Activated naive CD4-positive, alpha-beta T cell treated with anti-CD3 and anti-CD28 coated beads, Interleukin-2, amount 50 U/mL, for 24 hours (primary cell): Measurements from ENCODE around the gene SFI1.

ENCODE experiments used
- H3K27ac Mint-ChIP-seq: one replicate; pipeline ENCODE4 v1.8.0; 2021; ENCODE audit warnings: mild to moderate bottlenecking, mixed read lengths
- H3K27me3 Mint-ChIP-seq: one replicate; pipeline ENCODE4 v1.8.0; 2021; ENCODE audit warnings: mixed read lengths
- H3K36me3 Mint-ChIP-seq: one replicate; pipeline ENCODE4 v1.8.0; 2021; ENCODE audit warnings: mixed read lengths
- H3K4me1 Mint-ChIP-seq: one replicate; pipeline ENCODE4 v1.8.0; 2021; ENCODE audit warnings: mixed read lengths
- H3K4me3 Mint-ChIP-seq: one replicate; pipeline ENCODE4 v1.8.0; 2021; ENCODE audit warnings: mild to moderate bottlenecking, mixed read lengths
- H3K9me3 Mint-ChIP-seq: one replicate; pipeline ENCODE4 v1.8.0; 2021; ENCODE audit warnings: mixed read lengths

SFI1 gene

GRCh38 chr22:31623592-31624304 is 127.4 kb downstream of the SFI1 start:
- Mint-ChIP-seq H3K27me3 (no peaks in the 10 kb centered on the region), H3K4me3 (no peak overlapping the region), H3K27ac (no peak overlapping the region), H3K36me3 (peaks cover 3% of the 10 kb centered on the region), H3K9me3 (no peaks in the 10 kb centered on the region), H3K4me1 (peaks cover 27% of the 10 kb centered on the region)

GRCh38 chr22:31625257-31625640 is 128.9 kb downstream of the SFI1 start:
- peaks cover 36% of the 10 kb centered on the region for H3K4me1 Mint-ChIP-seq
- no peak overlapping the region for H3K4me3 Mint-ChIP-seq
- H3K36me3 Mint-ChIP-seq, result no peaks in the 10 kb centered on the region
- no peaks in the 10 kb centered on the region for H3K9me3 Mint-ChIP-seq
- H3K27ac Mint-ChIP-seq, result no peak overlapping the region
- H3K27me3 Mint-ChIP-seq, result no peaks in the 10 kb centered on the region

- Mint-ChIP-seq H3K27me3 (no peaks in the 10 kb centered on the region), H3K4me3 (no peak overlapping the region), H3K27ac (peak overlapping the region; percentile 70), H3K9me3 (no peaks in the 10 kb centered on the region), H3K36me3 (no peaks in the 10 kb centered on the region), H3K4me1 (peaks cover 36% of the 10 kb centered on the region)
These were observed 129.5 kb downstream of the SFI1 start for GRCh38 chr22:31625661-31626426.

- H3K4me1 Mint-ChIP-seq, result peaks cover 42% of the 10 kb centered on the region
- no peaks in the 10 kb centered on the region for H3K36me3 Mint-ChIP-seq
- no peaks in the 10 kb centered on the region for H3K9me3 Mint-ChIP-seq
- no peak overlapping the region for H3K4me3 Mint-ChIP-seq
- H3K27ac Mint-ChIP-seq, result peak overlapping the region; percentile 81
- H3K27me3 Mint-ChIP-seq, result no peaks in the 10 kb centered on the region
These were observed 130.3 kb downstream of the SFI1 start for GRCh38 chr22:31626427-31627150.

- H3K4me3 Mint-ChIP-seq, result peak overlapping the region; percentile 11
These were observed 130.9 kb downstream of the SFI1 start for GRCh38 chr22:31627223-31627731.

GRCh38 chr22:31628362-31628761 is 132.0 kb downstream of the SFI1 start:
- Mint-ChIP-seq H3K9me3 (no peaks in the 10 kb centered on the region), H3K36me3 (no peaks in the 10 kb centered on the region), H3K4me3 (peak overlapping the region; percentile 89), H3K4me1 (peaks cover 46% of the 10 kb centered on the region), H3K27me3 (no peaks in the 10 kb centered on the region), H3K27ac (peak overlapping the region; percentile 93)

More at GRCh38 chr22:31627223-31627731, 130.9 kb downstream of the SFI1 start:
- Mint-ChIP-seq H3K36me3 (no peaks in the 10 kb centered on the region), H3K27me3 (no peaks in the 10 kb centered on the region), H3K9me3 (no peaks in the 10 kb centered on the region), H3K27ac (peak overlapping the region; percentile 93), H3K4me1 (peaks cover 46% of the 10 kb centered on the region)

- peaks cover 51% of the 10 kb centered on the region for H3K4me1 Mint-ChIP-seq
These were observed 132.8 kb downstream of the SFI1 start for GRCh38 chr22:31628969-31629708.

GRCh38 chr22:31629741-31630184 is 133.4 kb downstream of the SFI1 start:
- Mint-ChIP-seq H3K4me1 (peaks cover 51% of the 10 kb centered on the region), H3K36me3 (peaks cover 2% of the 10 kb centered on the region), H3K4me3 (peak overlapping the region; percentile 89), H3K27ac (peak overlapping the region; percentile 62), H3K27me3 (no peaks in the 10 kb centered on the region), H3K9me3 (no peaks in the 10 kb centered on the region)

More at GRCh38 chr22:31628969-31629708, 132.8 kb downstream of the SFI1 start:
- peak overlapping the region; percentile 89 for H3K4me3 Mint-ChIP-seq
- peaks cover 2% of the 10 kb centered on the region for H3K36me3 Mint-ChIP-seq
- H3K27me3 Mint-ChIP-seq, result no peaks in the 10 kb centered on the region
- no peaks in the 10 kb centered on the region for H3K9me3 Mint-ChIP-seq
- peak overlapping the region; percentile 93 for H3K27ac Mint-ChIP-seq

- Mint-ChIP-seq H3K9me3 (no peaks in the 10 kb centered on the region), H3K4me3 (peak overlapping the region; percentile 89), H3K4me1 (peaks cover 48% of the 10 kb centered on the region), H3K27ac (peak overlapping the region; percentile 93), H3K27me3 (no peaks in the 10 kb centered on the region), H3K36me3 (peaks cover 2% of the 10 kb centered on the region)
These were observed 134.3 kb downstream of the SFI1 start for GRCh38 chr22:31630331-31631329.

GRCh38 chr22:31631436-31631835 is 135.1 kb downstream of the SFI1 start:
- Mint-ChIP-seq H3K27ac (peak overlapping the region; percentile 93), H3K4me3 (peak overlapping the region; percentile 77), H3K4me1 (peaks cover 44% of the 10 kb centered on the region), H3K9me3 (no peaks in the 10 kb centered on the region), H3K36me3 (peaks cover 2% of the 10 kb centered on the region), H3K27me3 (no peaks in the 10 kb centered on the region)

- no peak overlapping the region for H3K4me3 Mint-ChIP-seq
- H3K36me3 Mint-ChIP-seq, result peaks cover 4% of the 10 kb centered on the region
- peak overlapping the region; percentile 13 for H3K27ac Mint-ChIP-seq
- H3K4me1 Mint-ChIP-seq, result peaks cover 42% of the 10 kb centered on the region
- H3K9me3 Mint-ChIP-seq, result no peaks in the 10 kb centered on the region
- H3K27me3 Mint-ChIP-seq, result no peaks in the 10 kb centered on the region
These were observed 139.4 kb downstream of the SFI1 start for GRCh38 chr22:31635638-31636306.

GRCh38 chr22:31637447-31637890 is 141.1 kb downstream of the SFI1 start:
- Mint-ChIP-seq H3K9me3 (no peaks in the 10 kb centered on the region), H3K36me3 (peaks cover 8% of the 10 kb centered on the region), H3K27ac (peak overlapping the region; percentile 84), H3K27me3 (no peaks in the 10 kb centered on the region), H3K4me1 (peaks cover 39% of the 10 kb centered on the region), H3K4me3 (no peak overlapping the region)

GRCh38 chr22:31637891-31638618 is 141.7 kb downstream of the SFI1 start:
- Mint-ChIP-seq H3K9me3 (no peaks in the 10 kb centered on the region), H3K27me3 (no peaks in the 10 kb centered on the region), H3K4me1 (peaks cover 40% of the 10 kb centered on the region), H3K27ac (peak overlapping the region; percentile 84), H3K4me3 (peak overlapping the region; percentile 39), H3K36me3 (peaks cover 8% of the 10 kb centered on the region)
